Stimulated activated CD8-positive, alpha-beta memory T cell treated with anti-CD3 and anti-CD28 coated beads, Interleukin-2, amount 100 ng/mL, for 48 hours (primary cell): Measurements from ENCODE around the gene BRINP1.
"Not testable (repeated sequence)": the region's sequence is repeated elsewhere in the genome, so short reads cannot be mapped to it uniquely, and the experiment has no call there.

ENCODE experiments used
- DNase-seq, 2 donors: peaks; one replicate each; pipeline ENCODE4 v3.0.0-alpha.2; 2020; ENCODE audit warnings: low read depth in 2 of 2

The BRINP1 gene

DNA sequence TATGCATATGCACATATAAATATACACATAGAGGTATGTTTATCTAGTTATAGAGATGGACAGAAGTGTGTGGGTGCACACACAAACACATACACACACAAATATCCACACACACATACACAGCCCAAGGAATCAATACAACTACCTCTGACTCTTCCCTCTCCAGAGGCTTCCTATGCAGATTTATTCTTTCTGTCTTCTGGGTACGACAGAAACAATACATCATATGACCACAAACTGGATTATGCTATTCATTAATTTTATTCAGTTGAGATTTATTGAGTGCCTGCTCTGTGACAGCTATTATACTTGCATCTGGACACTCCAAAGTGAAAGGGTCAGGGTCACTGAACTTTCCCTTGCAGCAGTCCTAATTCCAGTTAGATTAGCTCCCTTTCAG, 155.8 kb downstream of the BRINP1 start:
- DNase-seq = no peak

DNA sequence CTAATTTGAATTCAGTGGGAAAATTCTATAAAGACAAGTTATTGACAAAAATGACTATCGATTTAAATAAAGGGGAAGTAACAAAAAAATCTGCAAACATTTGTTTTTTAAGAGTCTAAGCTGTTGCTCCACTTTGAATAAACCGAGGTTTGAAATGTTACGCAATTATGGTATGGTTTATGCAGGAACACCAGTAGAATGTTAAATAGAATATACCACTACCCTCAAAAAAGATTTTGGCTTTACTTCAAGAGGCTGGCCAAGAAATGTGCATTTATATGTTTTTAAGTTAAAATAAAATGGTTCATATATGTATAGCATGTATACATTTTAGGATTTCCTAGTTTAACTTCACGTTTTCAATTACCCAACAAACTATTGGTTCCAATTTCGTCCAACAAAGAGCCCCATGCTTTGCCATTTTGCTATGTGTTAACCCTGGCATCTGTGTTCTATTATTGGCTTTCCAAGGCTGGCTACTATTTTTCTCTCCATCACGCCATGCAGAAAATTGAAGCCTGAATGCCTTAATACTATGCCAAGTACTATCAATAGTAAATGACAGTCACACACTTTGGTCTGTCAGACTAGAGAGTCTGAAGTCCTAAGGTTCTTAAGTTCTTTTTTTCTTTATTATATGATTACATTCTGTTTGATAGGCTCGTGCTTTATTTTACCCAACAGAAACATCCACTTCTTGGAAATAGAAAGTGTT, 171.2 kb downstream of the BRINP1 start:
- DNase-seq = no peak

DNA sequence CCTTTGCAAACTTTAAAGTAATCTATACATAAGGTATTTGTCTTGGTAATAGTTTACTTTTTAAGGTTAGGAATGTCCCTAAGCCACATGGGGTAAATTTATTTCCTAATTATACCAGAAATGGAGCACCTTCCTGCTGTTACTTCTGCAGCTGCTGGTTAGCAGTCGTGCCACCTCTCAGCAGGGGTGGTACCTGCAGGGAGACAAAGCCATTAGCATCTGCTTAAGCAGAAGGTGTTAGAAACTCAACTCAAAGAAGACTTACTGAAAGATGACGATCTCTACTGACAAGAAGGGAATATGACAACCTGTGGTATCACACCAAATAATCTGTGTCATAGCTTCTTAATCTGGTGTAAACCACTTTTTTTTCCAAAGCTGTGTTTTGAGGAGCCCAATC, 173.7 kb downstream of the BRINP1 start:
- DNase-seq = no peak

DNA sequence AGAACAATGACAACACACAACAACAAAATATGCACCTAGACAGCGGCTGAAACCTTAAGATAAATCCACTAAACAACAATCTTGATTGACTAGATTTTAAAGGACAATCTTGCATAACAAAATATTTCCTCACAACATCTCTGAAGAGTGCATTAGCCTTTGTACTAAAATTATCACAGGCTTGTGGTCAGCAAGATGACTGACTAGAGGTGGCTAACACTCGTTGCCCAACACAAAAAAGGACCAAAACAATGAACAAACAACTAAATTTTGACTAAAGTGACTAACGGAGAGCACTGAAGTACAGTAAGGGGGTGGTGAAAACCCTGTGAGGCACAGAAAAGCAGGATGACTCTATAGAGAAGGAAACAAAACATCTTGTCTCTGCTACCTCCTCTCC, 183.9 kb downstream of the BRINP1 start:
- no peak for DNase-seq

DNA sequence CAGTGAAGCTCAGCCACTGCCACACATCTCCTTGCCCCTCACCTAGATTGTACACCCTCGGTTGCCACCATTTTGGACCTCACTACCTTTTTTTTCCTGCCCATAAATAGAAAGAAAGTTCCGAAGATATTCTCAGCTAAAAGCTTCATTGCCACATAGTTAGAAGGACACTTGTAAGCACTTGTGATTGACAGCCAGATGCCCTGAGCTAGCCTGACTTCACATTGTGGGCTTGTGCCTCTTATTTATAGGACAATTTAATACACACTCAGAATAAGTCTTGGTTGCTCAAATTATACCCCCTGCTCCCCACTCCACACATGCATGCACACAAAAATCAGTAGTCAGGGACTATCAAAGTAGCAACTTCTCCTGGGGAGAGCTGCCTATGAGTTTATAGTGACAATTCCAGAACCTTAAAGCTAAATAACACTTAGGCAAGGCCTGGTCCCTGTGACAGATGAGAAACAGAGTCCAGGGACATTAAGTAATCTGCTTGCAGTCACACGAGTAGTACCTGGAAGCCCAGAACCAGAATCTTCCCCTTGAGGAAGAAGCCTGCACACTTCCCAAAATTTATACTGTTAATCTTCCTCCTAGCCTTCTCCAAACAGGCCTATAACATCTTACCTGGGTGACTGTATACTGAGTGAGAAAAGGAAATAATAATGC, 184.8 kb downstream of the BRINP1 start:
- no peak for DNase-seq

DNA sequence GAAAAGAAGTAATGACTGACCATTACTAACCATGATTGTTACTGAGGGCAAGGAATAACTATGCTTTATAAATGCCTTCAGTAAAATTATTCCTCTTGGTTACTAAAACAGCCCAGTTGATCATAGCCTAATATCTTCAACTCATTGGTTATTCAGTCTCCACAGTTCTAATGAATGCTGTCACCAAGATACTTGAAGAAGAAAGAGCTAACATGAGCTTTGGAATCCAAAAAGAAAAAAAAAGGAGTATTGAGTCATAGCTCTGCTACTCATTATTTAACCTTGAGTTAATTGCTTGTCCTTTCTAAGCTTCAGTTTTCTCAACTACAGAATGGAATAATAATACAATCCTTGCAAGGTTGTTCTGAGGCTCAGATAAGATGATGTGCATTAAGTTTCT, 187.7 kb downstream of the BRINP1 start:
- no peak for DNase-seq

DNA sequence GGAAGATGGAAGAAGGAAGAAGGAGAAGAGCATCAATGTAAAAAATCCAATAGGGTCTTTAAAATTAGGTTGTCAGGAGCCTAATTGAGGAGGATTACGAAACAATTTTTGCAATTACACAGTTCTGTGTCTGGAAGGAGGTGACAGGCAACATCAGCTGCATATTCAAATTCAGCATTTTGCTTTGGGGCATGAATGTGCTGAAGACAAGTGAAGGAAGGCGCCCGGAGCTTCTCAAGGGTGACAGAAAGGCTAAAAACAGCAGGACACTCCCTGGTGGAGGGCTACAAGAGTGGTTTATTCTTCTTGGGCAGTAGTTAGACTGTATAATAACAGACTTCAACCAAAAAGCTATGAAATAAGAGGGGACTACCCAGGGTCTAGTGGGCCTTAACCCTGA, 188.3 kb downstream of the BRINP1 start:
- DNase-seq = no peak

DNA sequence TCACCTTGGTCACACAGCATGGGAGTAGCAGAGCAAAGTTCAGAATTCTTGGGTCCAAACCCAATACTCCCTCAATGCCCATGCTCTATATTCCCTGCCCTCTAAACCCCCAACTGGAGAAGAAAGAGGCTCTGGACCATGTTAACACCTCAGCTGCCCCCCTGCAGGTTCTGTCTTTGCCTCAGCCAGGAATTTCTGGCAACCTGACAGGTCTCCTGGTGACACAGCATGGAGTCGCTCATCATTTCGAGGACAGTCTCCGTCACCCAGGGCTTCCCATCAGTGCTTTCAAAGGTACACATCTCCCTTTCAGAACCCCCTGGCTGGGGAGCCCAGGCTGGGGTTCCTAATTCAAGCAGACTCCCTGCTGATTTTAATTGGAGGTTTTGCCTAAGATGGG, 189.5 kb downstream of the BRINP1 start:
- DNase-seq = no peak

DNA sequence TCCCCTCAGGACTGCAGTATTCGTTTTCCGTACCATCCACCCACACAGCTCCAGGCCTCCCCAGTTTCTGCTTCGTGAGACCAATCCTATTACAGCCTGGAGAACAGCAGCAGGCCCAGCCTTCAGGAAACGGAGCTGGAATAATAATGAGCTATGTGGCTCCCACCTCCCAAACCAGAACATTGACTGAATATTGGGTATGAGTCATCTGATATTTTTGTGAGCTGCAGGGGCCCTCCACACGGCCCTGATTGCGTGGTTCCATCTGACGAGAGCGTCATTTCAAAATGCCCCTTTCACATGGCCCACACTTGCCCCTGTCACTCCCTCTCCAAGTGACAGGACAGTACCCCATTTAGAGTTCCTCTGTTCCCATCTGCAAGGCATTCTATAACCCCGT, 192.0 kb downstream of the BRINP1 start:
- DNase-seq = no peak

DNA sequence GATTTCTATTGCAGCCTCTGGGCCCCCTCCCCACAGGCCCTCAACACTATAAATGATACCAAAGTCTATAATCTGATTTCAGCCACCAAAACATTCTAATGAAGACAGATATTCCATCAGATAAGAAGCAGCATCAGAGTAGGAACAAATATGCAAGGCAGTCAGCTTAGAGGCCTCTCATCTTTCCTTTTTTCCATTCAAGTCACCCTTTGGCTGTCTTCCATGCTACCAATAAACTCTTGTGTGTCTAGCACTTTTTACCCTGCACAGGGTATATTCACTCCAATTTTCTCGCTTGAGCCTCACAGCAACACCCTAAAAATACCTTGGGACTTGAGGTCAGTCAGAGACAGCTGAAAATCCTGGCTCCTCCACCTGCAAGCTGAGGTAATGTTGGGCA, 193.7 kb downstream of the BRINP1 start:
- DNase-seq = no peak

DNA sequence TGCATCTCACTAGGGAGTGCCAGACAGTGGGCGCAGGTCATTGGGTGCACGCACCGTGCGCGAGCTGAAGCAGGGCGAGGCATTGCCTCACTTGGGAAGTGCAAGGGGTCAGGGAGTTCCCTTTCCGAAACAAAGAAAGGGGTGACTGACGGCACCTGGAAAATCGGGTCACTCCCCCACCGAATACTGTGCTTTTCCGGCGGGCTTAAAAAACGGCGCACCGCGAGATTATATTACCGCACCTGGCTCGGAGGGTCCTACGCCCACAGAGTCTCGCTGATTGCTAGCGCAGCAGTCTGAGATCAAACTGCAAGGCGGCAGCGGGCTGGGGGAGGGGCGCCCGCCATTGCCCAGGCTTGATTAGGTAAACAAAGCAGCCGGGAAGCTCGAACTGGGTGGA, 200.0 kb downstream of the BRINP1 start:
- not testable (repeated sequence) for DNase-seq

DNA sequence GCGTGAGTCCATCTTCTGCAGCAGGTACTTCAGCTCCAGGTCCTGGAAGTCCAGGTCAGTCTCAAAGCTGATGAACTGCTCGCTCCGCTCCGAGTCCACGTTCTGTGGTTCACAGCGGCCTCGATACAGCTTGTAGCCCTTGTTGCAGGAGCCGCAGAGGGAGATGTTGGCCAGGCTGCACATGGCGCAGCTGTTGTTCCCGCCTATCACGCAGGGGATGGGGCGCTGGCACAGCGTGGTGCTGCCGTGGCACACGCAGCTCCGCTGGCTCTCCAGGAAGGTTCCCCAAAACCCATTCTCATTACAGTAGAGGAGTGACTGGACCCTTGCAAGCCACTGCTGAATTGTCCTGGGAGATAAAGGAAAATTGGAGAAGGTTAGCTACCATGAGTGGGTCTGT, 201.4 kb downstream of the BRINP1 start:
- DNase-seq = no peak

DNA sequence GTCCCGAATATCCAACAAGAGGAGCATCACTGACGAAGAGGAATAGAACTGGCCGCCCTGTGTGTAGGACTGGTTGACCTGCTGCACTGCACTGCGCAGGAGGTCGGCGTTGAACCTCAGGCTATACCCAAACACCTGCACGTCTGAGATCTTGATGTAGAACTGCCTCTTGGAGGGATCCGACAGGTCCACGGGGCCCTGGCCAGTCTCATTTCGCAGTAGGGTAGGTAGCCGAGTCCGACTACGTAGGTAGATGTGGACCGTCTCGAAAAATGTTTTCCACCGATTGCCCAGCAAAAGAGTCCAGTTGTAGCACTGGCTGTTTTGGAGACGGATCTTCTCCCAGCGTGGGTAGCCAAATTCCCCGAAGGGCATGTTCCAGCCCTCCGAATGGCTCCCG, 202.0 kb downstream of the BRINP1 start:
- no peak for DNase-seq

DNA sequence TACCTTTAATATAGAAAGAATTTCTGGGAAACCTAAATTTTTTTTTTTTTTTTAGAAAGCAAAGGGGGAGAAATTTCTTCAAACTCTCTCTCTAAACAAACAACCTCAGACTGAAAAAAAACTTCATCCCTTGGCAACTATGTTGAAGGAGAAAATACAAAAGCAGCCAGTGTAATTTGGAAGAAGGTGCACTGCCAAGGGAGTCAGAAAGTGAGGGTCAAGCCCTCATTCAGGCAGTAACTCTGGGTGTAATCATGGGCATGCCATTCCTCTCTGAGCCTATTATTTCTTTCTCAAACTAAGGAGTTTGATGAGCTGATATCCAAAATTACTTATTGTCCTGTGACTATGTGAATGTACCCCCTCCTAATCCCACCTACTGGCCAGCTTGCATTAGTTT, 203.1 kb downstream of the BRINP1 start:
- no peak for DNase-seq

DNA sequence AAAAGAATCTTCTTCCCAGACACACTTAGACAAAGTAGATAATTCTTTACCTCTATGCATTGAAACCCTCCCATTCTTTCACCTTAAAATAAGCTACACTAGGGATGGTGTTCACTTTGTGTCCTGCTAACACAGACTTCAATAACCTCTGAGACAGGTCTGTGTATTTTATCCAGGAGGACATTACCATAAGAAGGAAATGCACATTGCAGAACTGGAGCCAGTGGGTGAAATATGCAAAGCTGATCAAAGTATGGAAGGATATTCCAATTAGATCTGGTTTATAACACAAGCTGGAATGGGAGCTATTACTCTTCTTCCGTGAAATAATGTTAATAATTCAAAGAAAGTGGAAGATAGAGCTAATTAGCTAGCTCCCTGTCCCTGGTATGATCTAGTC, 204.1 kb downstream of the BRINP1 start:
- DNase-seq = no peak

DNA sequence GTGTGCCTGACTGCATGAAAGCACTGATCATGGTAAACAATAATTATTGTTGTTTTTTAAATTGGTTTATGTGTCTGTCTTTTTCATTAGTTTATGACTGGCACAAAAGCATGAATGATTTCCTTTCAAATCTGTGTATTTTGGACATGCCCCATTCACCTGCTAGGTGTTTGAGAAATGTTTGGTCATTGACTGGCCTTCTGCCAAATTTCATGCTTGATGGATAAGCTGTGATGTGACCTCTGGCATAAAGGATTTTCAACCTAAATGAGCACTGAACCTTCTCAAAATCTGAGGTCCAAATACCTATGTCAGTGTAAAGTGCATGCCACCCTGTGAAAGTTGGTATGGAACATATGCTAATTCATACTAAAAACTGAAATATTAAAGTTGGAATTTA, 204.5 kb downstream of the BRINP1 start:
- no peak for DNase-seq

DNA sequence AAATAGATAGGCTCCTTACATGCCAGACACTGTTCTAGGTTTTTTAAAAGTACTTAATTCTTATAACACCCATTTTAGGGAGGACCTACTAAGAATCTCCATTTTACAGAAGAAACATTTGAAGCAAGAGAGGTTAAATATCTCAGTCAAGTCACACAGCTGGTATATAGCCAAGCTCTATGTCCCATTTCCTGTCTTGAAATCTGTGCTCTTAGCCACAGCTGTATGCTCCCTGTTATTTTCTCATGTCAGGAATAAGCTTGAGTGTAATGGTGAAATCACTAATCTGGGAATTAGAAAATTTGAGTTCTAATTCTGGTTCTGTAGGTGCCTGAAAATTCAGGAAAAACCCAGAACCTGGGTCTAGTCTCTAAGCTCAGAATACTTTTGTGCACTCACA, 208.7 kb downstream of the BRINP1 start:
- no peak for DNase-seq

DNA sequence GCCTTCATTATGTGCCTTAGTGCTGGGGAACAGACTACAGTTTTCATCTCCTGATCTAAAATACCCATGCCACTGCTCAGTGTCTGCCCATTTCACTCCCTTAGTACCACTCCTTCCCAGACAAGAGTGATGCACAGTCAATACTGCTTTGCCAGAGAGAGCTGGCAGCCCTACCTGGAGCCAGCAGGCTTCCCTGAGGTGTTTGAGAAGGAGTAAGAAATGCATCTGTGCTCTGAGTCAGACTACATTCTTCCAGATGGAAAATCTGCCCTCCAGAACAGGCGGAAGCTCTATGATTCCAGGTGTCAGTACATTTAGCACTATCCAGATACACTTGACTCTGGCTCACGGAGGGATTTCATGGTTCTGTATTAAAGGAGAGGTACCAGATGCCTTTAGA, 209.8 kb downstream of the BRINP1 start:
- DNase-seq = no peak

DNA sequence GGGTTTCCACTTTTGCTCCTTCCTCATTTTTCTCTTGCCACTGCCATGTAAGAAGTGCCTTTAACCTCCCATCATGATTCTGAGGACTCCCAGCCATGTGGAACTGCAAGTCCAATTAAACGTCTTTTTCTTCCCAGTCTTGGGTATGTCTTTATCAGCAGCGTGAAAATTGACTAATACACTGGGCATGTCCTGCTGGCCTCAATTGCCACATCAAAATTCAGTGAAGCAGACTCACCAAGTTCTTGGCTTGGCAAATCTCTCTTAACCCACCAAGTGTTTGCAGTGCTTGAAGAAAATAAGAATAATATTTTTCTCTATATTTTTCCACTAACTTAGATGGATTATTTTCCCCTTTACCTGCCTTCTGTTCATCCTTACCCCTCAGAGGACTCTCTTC, 212.0 kb downstream of the BRINP1 start:
- no peak for DNase-seq

DNA sequence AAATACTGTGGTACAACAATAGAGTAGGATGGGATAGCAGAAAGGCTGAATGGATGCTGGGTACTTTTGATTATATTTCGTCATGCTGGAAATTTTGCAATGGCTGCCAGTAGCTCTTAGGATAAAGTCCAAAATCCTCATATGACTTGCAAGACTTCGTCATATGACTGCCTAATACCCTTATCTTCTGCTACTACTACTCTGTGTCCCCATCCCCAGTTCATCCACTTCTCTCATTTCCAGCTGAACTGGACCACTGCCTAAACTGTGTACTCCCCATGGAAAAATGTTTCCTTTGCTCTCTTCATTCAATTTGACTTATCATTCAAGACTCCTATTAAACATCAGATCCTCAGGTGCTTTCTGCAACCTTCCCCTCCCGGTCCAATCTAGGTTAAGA, 212.9 kb downstream of the BRINP1 start:
- DNase-seq = no peak

DNA sequence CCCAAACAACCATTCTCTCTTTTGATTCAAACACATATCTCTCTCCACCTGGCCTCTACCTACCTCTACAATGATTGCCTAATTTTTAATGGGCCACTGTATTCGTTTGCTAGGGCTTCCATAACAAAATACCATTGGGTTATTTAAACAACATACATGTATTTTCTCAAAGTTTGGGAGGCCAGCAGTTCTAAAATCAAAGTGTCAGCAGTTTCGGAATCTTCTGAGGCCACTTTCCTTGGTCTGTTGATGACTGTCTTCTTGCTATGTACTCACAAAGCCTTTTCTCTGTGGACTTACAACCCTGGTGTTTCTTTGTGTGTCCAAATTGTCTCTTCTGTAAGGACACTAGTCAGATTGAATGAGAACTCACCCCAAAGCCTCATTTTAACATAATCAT, 214.7 kb downstream of the BRINP1 start:
- no peak for DNase-seq

DNA sequence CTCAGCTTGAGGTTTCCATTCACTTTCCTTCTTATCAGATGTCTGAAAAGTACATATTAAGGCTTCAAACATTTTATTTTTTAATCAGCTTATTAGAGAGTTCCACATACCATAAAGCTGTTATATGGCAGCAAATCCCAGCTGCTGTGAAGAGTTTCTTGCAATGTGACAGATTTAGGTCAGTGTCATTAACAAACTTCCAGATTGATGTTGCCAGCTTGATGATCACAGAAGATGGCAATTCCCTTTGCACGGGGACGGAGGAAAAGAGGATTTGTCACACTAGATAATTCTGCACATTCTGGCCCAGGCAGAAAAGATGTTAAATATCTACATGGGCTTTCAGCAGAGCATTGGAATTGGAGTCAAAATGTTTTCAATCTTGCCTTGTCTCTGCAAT, 215.8 kb downstream of the BRINP1 start:
- DNase-seq = no peak

DNA sequence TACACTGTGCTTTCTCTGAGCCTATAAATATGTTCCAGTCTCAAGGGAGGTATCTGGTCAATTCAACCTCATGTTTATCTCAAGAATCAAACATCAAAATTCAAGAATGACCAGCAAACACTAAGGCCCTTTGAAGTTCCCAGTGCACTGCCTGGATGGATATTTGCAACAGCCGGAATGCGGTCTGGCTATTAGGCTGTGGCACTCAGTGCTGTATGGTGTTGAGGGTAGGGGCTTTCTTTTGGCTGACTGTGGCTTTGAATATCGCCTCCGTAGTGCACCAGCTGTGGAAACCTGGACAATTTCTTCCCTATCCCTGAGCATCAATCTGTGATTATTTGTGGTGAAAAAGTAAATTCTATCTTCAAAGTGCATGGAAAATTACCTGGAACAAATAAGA, 220.4 kb downstream of the BRINP1 start:
- DNase-seq = no peak

DNA sequence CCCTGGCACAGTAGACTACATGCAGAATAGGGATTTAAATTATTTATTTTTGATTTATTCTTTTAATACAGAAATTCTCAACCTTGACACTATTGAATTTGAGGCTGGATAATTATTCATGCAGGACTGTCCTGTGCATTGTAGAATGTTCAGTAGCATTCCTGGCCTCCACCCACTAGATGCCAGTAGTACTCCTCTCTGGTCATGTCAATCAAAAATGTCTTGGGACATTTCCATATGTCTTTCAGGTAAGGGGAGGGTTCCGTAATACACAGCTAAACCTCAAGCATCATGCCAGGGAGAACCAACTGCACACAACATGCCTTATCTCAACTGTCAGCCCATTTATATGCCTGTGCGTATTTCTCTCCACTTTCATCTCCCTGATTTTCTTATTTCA, 231.8 kb downstream of the BRINP1 start:
- no peak for DNase-seq
